NCI-H1092 (cell line): ENCODE measurements around the gene HES5.

Source experiments
- DNase-seq: peaks from one replicate; lab custom pipeline; 2025; lab: John Stamatoyannopoulos, UW

Gene HES5

GRCh38 chr1:2479186-2479585 is 50.9 kb downstream of the HES5 start:
- no peak for DNase-seq
